Measurements from ENCODE around the gene TOR1AIP2.

GRCh38 chr1:179925302-179925701 is 47.7 kb upstream of the TOR1AIP2 start:
- TF ChIP-seq CTCF (conservative IDR thresholded peaks at IDR 0.05; ENCODE audit: low read depth, low read length): no peak
- TF ChIP-seq EZH2phosphoT487 (IDR thresholded peaks at IDR 0.05; ENCODE audit: borderline replicate concordance, low read length): no peak
